ENCODE data around the gene ACVR2B. TPM values are rescaled to one million over a fixed set of nuclear protein-coding genes. Genes with fewer than 3 reads are reported as not detected.

ACVR2B gene
- total RNA-seq, 1 donor from 2014 or later = 42.8 TPM

DNA sequence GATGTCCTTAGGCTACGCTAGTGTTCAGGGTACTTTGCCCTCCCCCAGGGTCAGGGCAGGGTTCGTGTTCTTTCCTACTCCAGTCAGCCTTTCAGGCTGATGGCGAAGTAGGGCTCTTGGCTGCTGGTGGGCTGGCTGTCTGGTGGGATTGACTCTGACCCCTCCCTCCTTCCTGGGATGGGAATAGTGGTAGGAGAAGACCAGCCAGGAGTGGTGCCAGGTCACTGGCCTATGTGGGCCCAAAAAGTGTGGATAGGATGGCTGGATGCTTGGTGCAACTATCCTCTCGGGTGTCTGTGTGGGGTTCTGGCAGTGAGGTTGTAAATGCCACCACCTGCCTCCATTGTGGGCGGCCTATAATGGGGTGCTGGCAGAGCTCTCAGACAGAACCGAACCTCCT is 22.0 kb downstream of the ACVR2B start:
- H3K27me3 Mint-ChIP-seq = no peaks in the 10 kb centered on the region
- DNase-seq (ENCODE audit: extremely low spot score, unreplicated experiment) = no peak
- no peaks in the 10 kb centered on the region for H3K9me3 Mint-ChIP-seq
- TF ChIP-seq, protein P1, sequence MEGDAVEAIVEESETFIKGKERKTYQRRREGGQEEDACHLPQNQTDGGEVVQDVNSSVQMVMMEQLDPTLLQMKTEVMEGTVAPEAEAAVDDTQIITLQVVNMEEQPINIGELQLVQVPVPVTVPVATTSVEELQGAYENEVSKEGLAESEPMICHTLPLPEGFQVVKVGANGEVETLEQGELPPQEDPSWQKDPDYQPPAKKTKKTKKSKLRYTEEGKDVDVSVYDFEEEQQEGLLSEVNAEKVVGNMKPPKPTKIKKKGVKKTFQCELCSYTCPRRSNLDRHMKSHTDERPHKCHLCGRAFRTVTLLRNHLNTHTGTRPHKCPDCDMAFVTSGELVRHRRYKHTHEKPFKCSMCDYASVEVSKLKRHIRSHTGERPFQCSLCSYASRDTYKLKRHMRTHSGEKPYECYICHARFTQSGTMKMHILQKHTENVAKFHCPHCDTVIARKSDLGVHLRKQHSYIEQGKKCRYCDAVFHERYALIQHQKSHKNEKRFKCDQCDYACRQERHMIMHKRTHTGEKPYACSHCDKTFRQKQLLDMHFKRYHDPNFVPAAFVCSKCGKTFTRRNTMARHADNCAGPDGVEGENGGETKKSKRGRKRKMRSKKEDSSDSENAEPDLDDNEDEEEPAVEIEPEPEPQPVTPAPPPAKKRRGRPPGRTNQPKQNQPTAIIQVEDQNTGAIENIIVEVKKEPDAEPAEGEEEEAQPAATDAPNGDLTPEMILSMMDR (conservative IDR thresholded peaks at IDR 0.05) = no peak
- H3K36me3 Mint-ChIP-seq = peaks cover 10% of the 10 kb centered on the region
- H3K4me3 Mint-ChIP-seq = no peak overlapping the region
- H3K4me1 Mint-ChIP-seq (ENCODE audit: unreplicated experiment) = peaks cover 21% of the 10 kb centered on the region
- no peak overlapping the region for H3K27ac Mint-ChIP-seq

DNA sequence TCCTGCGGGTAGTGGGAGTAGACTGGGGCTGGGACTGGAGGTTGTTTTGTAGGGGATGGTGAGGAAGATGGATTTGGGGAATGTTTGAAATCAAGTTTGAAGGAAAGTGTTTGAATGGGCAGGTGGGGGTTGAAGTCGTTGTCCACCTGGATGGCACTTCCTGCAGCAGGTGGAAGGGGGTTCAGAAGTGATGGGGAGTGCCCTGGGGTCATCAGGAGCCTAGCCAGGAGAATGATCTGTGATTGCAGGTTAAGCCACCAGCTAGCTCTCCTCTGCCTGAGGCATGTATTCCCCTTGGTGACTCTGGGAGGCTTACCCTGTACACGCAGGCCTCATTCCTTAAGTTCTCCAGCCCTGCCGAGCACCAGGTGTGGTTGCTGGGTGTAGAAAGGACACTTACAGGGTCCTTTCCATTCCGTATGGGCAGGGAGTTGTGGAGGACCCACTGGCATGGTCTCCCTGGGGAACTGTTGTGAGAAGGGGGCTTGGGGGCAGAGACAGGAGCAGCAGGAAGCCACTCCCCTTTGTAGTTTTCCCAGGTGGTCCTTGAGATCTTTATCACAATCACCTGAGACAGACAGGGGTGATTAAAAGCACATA is 22.6 kb downstream of the ACVR2B start:
- TF ChIP-seq, protein P1 (conservative IDR thresholded peaks at IDR 0.05) = no peak
- Mint-ChIP-seq H3K4me3 (no peak overlapping the region), H3K27me3 (no peaks in the 10 kb centered on the region), H3K36me3 (peaks cover 10% of the 10 kb centered on the region), H3K9me3 (no peaks in the 10 kb centered on the region), H3K4me1 (ENCODE audit: unreplicated experiment) (peaks cover 21% of the 10 kb centered on the region), H3K27ac (no peak overlapping the region)
- DNase-seq (ENCODE audit: extremely low spot score, unreplicated experiment) = no peak

DNA sequence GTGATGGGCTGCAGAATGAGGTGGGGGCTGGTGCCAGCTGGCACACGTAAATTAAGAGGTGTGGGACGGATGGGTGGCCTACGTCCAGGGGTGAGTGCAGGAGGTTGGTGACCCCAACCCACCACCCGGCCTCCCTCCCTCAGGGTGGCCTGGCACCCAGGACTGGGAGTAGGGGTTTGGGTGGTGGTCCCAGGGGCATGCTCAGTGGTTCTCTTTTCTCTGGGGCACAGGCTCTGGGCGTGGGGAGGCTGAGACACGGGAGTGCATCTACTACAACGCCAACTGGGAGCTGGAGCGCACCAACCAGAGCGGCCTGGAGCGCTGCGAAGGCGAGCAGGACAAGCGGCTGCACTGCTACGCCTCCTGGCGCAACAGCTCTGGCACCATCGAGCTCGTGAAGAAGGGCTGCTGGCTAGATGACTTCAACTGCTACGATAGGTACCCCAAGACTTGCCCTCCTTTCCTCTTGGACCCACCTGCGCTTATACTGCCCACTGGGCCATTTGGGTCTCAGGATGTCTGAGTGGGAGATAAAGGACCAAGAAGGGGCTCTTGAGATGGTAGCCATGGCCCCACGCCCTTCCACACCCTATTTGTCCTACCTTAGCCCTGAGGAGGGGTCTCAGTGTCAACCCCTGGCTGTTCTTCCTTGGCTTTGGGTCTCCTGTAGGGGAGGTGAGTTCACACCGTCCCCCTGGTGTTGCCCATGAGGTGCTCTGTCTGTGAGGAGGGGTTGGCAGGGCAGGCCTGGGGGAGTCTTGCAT is 23.5 kb downstream of the ACVR2B start:
- Mint-ChIP-seq H3K4me3 (no peak overlapping the region), H3K36me3 (peaks cover 13% of the 10 kb centered on the region), H3K4me1 (ENCODE audit: unreplicated experiment) (peaks cover 21% of the 10 kb centered on the region), H3K27ac (no peak overlapping the region), H3K27me3 (no peaks in the 10 kb centered on the region), H3K9me3 (no peaks in the 10 kb centered on the region)
- no peak for DNase-seq (ENCODE audit: extremely low spot score, unreplicated experiment)
- TF ChIP-seq, protein P1 (conservative IDR thresholded peaks at IDR 0.05) = no peak

DNA sequence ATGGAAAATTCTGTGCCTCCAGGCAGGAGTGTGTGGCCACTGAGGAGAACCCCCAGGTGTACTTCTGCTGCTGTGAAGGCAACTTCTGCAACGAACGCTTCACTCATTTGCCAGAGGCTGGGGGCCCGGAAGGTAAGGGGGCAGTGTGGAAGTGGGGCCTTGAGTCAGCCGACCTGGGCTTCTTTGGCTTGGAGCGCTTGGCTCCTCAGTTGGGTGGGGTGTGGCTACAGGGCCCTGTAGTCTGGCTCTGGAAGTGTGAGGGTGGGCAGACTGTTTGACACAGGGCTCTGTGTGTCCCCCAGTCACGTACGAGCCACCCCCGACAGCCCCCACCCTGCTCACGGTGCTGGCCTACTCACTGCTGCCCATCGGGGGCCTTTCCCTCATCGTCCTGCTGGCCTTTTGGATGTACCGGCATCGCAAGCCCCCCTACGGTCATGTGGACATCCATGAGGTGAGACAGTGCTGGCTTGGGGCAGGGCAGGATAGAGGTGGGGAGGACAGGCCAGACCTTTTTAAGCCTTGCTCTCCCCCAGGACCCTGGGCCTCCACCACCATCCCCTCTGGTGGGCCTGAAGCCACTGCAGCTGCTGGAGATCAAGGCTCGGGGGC is 24.3 kb downstream of the ACVR2B start:
- H3K4me1 Mint-ChIP-seq (ENCODE audit: unreplicated experiment) = peaks cover 14% of the 10 kb centered on the region
- TF ChIP-seq, protein P1 (conservative IDR thresholded peaks at IDR 0.05) = no peak
- H3K9me3 Mint-ChIP-seq = no peaks in the 10 kb centered on the region
- H3K4me3 Mint-ChIP-seq = no peak overlapping the region
- H3K27ac Mint-ChIP-seq = no peak overlapping the region
- H3K36me3 Mint-ChIP-seq = peaks cover 14% of the 10 kb centered on the region
- H3K27me3 Mint-ChIP-seq = no peaks in the 10 kb centered on the region
- no peak for DNase-seq (ENCODE audit: extremely low spot score, unreplicated experiment)

DNA sequence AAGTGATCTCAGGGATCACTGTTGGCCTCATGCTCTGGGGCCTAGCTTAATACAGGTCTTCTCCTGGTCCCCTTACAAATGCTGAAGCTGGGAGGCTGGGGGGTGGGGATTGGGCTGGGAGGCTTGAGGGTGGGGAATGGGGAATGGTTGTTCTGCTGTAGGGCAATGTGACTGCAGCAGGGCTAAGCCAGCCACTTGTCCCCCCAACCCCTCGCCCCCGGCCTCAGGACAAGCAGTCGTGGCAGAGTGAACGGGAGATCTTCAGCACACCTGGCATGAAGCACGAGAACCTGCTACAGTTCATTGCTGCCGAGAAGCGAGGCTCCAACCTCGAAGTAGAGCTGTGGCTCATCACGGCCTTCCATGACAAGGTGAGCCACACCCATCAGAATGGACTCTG is 25.2 kb downstream of the ACVR2B start:
- no peak overlapping the region for H3K27ac Mint-ChIP-seq
- TF ChIP-seq, protein P1 (conservative IDR thresholded peaks at IDR 0.05) = no peak

More for the DNA sequence above, 25.2 kb downstream of the ACVR2B start:
- H3K36me3 Mint-ChIP-seq = peaks cover 17% of the 10 kb centered on the region
- DNase-seq (ENCODE audit: extremely low spot score, unreplicated experiment) = no peak
- H3K4me3 Mint-ChIP-seq = no peak overlapping the region
- H3K27me3 Mint-ChIP-seq = no peaks in the 10 kb centered on the region
- H3K4me1 Mint-ChIP-seq (ENCODE audit: unreplicated experiment) = peaks cover 6% of the 10 kb centered on the region
- H3K9me3 Mint-ChIP-seq = no peaks in the 10 kb centered on the region

All from type B pancreatic cell (in vitro differentiated cells).